Thyroid gland (tissue), 4 donors: ENCODE results near the gene ANKRD27.

Experiments used
- CTCF ChIP-seq, 6 experiments: fragments of 200-600 bp in 3 of 6; fragments of 450-650 bp in 3 of 6; sonication (generic) in 3 of 6; IDR thresholded peaks; one replicate each; pipeline ENCODE4 v1.5.1; 2016 to 2019; ENCODE audit warnings: antibody characterized with exemption in 6 of 6, mild to moderate bottlenecking in 2 of 6, inconsistent platforms in 1 of 6, moderate library complexity in 1 of 6
- POLR2A ChIP-seq, 2 donors: fragments of 450-650 bp; IDR thresholded peaks; one replicate each; pipeline ENCODE4 v1.6.1; 2017; ENCODE audit warnings: antibody characterized with exemption in 2 of 2, mild to moderate bottlenecking in 2 of 2, moderate library complexity in 1 of 2

GRCh38 chr19:32611161-32611560 lies 63.8 kb downstream of the ANKRD27 start:
- TF ChIP-seq CTCF (IDR thresholded peaks at IDR 0.05) (no peak), POLR2A (IDR thresholded peaks at IDR 0.05) (no peak)
